GM19467 (cell line): ENCODE measurements around the gene KRTAP5-11.
"Not testable (repeated sequence)": the region's sequence is repeated elsewhere in the genome, so short reads cannot be mapped to it uniquely, and the experiment has no call there.

Experiments used
- ATAC-seq: cut with Tn5 transposase; IDR thresholded peaks from one replicate; pipeline ENCODE4 v1.9.1; 2021; ENCODE audit warnings: mild to moderate bottlenecking, moderate library complexity; ENCODE audit not compliant: unreplicated experiment

Gene KRTAP5-11, protein sequence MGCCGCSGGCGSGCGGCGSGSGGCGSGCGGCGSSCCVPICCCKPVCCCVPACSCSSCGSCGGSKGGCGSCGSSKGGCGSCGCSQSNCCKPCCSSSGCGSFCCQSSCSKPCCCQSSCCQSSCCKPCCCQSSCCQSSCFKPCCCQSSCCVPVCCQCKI

DNA sequence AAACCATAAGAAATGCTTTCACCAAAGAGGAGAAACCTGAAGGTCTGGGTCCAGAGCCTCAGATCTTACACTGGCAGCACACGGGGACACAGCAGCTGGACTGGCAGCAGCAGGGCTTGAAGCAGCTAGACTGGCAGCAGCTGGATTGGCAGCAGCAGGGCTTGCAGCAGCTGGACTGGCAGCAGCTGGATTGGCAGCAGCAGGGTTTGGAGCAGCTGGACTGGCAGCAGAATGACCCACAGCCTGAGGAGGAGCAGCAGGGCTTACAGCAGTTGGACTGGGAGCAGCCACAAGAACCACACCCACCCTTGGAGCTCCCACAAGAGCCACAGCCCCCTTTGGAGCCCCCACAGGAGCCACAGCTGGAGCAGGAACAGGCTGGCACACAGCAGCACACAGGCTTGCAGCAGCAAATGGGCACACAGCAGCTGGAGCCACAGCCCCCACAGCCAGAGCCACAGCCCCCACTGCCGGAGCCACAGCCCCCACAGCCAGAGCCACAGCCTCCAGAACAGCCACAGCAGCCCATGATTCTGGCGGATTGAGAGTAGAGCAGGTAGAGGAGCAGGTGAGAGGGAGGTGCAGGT is at the start of gene KRTAP5-11:
Gene KRTAP5-11 (minus strand): TSS at position 567 of the 587 bp plus-strand sequence. CDS start 38 bp downstream, at position 529.
- no peak for ATAC-seq

DNA sequence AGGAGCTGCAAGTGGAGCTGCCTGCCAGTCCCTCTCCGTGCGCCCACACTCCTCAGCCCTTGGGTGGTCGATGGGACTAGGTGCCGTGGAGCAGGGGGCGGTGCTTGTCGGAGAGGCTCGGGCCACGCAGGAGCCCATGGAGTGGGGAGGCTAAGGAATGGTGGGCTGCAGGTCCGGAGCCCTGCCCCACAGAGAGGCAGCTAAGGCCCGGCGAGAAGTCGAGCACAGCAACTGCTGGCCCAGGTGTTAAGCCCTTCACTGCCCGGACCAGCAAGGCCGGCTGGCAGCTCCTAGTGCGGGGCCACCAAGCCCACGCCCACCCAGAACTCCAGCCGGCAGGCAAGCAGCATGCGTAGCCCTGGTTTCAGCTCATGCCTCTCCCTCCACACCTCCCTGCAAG is 48.9 kb upstream of the KRTAP5-11 start:
- not testable (repeated sequence) for ATAC-seq

DNA sequence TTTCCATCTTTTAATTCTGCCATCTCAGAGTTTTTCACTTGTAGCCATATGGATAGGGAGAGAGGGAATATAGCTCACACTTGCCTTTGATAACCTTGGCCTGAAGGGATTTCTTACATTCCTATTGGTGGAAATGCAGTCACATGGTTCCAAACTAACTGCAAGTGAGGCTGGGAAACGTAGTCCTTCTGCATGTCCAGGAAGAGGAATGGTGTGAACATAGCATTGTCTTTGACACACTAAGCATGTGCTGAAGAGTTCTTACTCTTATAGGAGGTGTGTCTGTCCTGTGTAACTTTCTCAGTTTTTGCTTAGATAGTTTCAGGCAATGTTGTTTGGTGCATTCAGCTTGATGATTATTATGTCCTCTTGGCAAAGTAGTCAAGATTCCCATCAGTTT is 47.4 kb upstream of the KRTAP5-11 start:
- ATAC-seq: not testable (repeated sequence)

DNA sequence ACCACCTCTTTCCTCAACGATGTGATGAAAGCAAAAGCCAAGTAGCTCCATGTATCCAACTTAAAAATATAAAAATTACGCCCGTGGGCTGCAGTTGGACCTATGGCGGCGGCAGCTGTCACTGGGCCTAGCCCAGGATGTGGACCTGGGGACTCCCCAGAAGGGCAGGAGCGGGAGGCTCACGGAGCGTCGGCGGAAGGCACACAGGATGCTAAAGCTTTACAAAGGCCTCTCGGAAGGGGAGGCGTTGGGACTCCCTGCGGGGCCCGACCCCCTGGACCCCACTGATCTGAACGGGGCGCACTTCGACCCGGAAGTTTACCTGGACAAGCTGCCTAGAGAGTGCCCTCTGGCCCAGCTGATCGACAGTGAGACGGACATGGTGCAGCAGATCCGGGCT is 46.3 kb upstream of the KRTAP5-11 start:
- not testable (repeated sequence) for ATAC-seq

DNA sequence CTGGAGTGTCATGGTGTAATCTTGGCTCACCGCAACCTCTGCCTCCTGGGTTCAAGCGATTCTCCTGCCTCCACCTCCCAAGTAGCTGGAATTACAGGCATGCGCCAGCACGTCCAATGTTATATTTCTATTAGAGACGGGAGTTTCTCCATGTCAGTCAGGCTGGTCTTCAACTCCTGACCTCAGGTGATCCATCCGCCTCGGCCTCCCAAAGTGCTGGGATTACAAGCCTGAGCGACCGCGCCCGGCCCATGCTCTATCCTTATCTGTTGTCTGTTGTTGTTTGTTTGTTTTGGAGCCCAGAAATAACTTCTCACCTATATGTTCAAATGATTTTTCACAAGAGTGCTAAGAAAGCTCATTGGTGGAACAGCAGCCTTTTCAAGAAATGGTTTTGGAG is 40.6 kb upstream of the KRTAP5-11 start:
- not testable (repeated sequence) for ATAC-seq

DNA sequence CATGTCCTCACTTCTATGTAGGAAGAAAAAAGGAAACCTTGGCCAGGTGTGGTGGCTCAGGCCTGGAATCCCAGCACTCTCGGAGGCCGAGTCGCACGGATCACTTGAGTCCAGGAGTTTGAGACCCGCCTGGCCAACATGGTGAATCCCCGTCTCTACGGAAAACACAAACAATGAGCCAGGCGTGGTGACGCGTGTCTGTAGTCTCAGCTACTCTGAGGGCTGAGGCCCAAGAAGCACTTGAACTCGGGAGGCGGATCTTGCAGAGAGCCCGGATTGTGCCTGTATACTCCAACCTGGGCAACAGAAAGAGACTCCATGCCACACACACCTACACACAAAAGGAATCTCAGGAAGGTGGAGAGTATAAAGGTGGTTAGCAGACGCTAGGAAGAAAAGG is 39.9 kb upstream of the KRTAP5-11 start:
- not testable (repeated sequence) for ATAC-seq

DNA sequence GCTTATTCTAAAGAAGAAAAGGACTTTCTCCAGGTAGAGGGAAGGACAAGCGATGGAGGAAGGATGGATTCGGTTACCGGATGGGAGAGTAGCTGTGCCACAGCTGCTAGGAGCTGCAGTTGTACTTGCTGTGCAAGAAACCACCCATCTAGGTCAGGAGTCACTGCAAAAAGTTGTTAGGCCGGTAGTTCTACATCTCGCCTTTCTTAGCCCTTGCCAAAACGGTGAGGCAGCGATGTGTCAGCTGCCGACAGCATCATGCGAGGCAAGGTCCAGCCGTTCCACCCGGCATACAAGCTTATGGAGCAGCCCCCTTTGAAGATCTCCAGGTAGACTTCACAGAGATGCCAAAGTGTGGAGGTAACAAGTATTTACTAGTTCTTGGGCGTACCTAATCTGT is 32.3 kb upstream of the KRTAP5-11 start:
- ATAC-seq: not testable (repeated sequence)

DNA sequence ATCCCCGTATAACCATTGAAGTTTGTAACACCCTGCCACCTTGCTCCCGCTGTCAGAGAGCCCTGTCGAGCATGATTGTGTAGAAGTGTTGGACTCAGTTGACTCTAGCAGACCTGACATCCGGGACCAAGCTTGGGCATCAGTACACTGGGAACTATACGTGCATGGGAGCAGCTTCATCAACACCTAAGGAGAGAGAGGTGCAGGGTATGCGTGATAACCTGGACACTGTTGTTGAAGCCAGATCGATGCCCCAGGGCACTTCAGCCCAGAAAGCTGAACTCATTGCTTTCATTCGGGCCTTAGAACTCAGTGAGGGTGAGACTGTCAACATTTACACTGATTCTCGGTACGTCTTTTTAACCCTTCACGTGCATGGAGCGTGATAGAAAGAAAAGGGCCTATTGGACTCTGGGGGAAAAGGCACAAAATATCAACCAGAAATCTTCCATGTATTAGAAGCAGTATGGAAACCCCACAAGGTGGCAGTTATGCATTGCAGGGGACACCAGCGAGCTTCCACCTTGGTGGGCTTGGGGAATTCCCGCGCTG is 31.8 kb upstream of the KRTAP5-11 start:
- not testable (repeated sequence) for ATAC-seq

DNA sequence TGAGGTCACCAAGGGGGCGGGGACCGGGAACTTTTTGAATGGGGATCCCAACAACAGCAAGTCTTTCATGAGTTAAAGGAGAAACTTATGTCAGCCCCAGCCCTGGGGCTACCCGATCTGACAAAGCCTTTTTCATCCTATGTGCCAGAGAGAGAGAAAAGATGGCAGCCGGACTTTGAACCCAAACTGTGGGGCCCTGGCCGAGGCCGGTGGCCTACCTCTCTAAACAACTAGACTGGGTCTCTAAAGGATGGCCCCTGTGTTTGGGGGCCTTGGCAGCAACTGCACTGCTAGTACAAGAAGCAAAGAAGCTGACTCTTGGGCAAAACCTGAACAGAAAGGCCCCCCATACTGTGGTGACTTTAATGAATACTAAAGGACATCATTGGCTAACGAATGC is 31.3 kb upstream of the KRTAP5-11 start:
- ATAC-seq: not testable (repeated sequence)

DNA sequence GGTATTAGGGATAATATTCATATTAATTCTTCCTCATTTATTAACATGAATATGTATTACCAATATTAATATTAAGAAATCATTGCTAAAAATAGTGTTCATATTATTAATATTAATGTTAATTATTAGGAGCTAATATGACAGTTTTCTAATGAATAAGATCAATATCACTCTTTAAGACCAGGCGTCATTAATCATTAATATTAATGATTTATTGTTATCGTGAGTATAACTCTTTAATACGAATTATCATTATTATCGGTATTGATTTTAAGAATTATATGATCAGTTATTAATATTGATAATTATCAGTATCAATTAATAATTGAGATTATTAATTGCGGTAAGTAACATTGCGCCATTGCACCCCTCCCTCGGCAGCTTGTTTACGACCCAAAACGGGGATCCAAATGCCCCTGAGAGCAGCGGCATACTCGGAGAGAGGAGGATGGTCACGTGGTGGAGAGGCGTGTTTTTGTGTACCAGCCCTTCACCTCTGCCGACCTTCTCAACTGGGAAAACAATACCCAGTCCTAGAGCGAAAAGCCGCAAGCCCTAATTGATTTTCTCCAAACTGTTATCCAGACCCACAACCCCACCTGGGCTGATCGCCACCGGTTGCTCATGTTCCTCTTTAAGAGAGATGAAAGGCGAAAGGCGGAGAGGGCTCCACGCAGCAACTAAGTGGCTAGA is 28.7 kb upstream of the KRTAP5-11 start:
- not testable (repeated sequence) for ATAC-seq

DNA sequence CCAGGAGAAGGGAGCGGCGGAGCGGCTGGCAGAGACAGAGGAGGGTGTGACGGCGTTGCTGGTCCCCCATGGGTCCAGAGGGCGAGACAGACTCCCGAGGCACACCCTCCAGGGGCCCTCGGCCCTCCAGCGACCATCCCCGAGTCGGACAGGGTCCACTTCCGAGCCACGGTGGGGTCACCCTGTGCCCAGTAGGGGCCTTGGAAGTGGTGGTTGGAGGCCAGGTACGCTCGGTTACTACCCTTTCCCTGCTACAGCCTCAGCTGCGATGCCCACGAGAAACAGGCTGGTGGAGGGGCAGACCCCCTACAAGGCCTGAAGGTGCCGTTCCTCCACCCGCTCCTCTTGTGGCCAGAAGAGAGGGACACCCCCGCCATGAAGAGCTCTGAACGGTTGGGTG is 25.6 kb upstream of the KRTAP5-11 start:
- not testable (repeated sequence) for ATAC-seq

DNA sequence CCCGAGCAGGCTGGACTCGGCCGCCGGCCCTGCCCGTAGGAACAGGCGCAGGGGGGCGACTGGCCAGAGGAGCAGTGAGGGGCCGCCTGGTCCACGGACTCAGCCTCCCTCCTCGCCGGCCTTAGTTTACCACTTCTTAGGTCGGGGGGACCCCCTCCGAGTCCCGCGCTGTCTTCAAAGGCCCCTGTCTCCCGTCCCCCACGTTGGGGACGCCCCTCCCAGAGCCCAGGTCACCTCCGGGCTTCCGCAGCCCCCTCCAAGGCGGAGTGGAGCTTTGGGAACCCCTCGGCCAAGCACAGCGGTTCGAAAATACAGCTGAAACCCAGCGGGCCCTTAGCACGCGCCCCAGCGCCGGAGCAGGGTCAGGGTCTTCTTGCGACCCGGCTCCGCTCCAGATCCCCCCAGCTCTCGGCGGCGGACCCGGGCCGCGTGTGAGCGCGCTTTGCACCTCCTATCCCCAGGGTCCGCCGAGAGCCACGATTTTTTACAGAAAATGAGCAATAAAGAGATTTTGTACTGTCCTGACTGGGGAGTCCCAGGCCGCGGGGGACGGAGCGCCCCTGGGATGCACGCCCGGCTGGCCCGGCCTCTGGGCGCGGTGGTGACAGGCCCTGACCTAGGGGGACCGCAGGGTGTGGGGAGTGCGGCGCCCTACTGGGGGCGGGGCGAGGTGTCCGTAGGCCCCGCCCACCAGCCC is 25.0 kb upstream of the KRTAP5-11 start:
- not testable (repeated sequence) for ATAC-seq

DNA sequence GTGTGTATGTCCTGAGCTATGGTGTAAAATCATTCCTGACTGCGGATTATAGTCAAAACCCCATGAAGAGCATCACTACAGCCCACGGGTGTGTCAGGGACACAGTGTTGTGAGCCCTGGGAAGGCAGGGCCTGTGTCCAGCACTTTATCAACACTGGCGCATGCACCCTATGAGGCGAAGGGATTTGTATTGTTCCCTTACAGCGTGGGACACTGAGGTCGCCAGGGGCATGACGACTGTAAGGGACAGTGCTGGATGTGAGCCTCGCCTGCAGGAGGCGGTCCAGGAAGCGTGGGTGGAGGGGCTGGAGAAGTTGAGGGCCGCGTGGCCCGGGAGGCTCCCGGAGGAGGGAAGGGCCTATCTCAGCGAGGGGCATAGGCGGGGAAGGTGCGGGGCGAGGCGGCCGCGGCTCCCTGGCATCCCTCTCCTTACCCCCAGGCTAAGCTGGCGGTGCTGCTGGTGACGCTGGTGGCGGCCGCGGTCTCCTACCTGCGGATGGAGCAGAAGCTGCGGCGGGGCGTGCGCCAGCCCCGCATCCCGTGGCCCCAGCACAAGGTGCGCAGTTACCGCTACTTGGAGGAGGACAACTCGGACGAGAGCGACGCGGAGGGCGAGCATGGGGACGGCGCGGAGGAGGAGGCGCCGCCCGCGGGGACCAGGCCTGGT is 24.3 kb upstream of the KRTAP5-11 start:
- not testable (repeated sequence) for ATAC-seq

DNA sequence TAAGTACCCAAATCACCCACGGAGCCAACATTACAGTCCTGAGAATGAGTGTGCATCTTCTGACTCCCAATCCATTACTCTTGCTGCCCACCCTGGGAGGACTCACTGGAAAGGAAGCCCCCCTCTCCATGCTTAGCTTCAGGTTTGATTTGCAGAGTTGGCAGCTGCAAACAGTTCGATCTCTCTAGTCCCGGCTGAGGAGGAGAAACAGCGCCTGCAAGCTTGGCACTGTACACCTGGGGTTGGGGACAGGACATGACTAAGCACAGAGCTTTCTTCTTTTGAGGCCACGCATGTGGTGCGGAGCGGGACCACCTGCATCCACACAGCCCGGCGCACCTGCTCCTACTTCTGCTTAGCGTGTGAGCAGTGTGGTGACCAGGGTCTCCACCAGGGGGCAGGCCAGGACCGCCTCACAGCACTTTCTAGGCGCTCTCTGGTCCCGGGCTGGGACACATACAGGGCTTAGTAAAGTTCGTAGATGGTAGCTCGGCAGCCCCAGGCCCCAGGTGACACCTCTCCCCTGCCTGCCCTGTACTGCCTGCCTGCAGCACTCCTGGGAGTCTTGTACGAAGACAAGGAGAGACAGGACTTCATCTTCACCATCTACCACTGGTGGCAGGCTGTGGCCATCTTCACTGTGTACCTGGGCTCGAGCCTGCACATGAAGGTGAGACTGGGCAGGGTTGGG is 22.3 kb upstream of the KRTAP5-11 start:
- ATAC-seq: not testable (repeated sequence)

DNA sequence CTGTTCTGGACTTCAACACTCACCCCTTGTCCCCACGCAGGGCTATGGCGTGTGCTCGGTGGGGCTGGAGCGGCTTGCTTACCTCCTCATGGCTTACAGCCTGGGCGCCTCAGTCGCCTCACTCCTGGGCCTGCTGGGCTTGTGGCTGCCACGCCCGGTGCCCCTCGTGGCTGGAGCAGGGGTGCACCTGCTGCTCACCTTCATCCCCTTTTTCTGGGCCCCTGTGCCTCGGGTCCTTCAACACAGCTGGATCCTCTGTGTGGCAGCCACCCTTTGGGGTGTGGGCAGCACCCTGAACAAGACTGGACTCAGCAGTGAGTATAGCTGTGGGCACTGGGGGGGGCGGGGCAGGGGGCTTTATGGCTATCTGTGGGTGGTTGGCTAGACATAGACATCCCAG is 20.5 kb upstream of the KRTAP5-11 start:
- not testable (repeated sequence) for ATAC-seq

DNA sequence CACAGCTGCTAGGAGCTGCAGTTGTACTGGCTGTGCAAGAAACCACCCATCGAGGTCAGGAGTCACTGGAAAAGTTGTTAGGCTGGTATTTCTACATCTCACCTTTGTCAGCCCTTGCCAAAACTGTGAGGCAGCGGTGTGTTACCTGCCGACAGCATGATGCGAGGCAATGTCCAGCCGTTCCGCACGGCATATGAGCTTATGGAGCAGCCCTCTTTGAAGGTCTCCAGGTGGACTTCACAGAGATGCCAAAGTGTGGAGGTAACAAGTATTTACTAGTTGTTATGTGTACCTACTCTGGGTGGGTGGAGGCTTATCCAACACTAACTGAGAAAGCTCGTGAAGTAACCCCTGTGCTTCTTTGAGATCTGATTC is 6.9 kb upstream of the KRTAP5-11 start:
- ATAC-seq: not testable (repeated sequence)

DNA sequence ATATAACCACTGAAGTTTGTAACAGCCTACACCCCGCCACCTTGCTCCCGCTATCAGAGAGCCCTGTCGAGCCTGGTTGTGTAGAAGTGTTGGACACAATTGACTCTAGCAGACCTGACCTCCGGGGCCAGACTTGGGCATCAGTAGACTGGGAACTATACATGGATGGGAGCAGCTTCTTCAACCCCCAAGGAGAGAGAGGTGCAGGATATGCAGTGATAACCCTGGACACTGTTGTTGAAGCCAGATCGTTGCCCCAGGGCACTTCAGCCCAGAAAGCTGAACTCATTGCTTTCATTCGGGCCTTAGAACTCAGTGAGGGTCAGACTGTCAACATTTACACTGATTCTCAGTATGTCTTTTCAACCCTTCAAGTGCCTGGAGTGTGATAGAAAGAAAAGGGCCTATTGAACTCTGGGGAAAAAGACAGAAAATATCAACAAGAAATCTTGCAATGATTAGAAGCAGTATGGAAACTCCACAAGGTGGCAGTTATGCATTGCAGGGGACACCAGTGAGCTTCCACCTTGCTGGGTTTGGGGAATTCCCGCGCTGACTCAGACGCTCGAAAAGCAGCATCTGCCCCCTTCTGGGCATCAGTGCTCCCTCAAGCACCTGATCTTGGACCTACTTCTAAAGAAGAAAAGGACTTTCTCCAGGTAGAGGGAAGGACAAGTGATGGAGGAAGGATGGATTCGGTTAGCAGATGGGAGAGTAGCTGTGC is 6.3 kb upstream of the KRTAP5-11 start:
- ATAC-seq: not testable (repeated sequence)

DNA sequence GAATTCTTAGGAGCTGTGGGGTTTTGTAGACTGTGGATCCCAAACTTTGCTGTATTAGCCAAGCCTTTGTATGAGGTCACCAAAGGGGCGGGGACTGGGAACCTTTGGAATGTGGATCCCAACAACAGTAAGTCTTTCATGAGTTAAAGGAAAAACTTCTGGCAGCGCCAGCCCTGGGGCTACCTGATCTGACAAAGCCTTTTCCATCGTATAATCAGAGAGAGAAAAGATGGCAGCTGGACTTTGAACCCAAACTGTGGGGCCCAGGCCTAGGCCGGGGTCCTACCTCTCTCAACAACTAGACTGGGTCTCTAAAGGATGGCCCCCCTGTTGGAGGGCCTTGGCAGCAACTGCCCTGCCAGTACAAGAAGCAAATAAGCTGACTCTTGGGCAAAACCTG is 5.6 kb upstream of the KRTAP5-11 start:
- ATAC-seq: not testable (repeated sequence)

DNA sequence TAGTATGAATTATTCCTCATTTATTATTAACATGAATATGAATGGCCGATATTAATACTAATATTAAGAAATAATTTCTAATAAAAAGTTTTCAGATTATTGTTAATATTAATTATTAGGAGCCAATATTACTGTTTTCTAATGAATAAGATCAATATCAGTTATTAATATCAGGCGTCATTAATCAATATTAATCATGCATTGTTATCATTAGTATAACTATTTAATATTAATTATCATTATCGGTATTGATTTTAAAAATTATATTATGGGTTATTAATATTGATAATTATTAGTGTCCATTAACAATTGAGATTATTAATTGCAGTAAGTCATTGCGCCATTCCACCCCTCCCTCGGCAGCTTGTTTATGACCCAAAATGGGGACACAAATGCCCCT is 3.0 kb upstream of the KRTAP5-11 start:
- ATAC-seq: not testable (repeated sequence)
